Body of pancreas (tissue), 4 donors: ENCODE results near the gene CSRP3. TPM values are rescaled to one million over a fixed set of nuclear protein-coding genes. Genes with fewer than 3 reads are reported as not detected.

Experiments used
- ATAC-seq: fragments of 150-250 bp; one replicate; pipeline ENCODE4 v1.9.1; 2016
- DNase-seq, 4 donors: peaks; one replicate each; pipeline ENCODE4 v3.0.0-alpha.2; 2019
- H3K27ac ChIP-seq, 4 donors: fragments of 200-600 bp; sonication (generic); 1 replicate in 3 of 4; 2 replicates in 1 of 4; pipeline versions ENCODE4 v1.5.1 to v1.6.1; 2016 to 2019; ENCODE audit warnings: mild to moderate bottlenecking in 1 of 4, mixed read lengths in 1 of 4, moderate library complexity in 1 of 4
- H3K27me3 ChIP-seq, 2 donors: fragments of 200-600 bp; sonication (generic); one replicate each; pipeline ENCODE4 v1.6.0; 2016; ENCODE audit warnings: mild to moderate bottlenecking in 1 of 2
- H3K36me3 ChIP-seq, 2 donors: fragments of 200-600 bp; sonication (generic); replicated peaks in 1 of 2; 2 replicates each; pipeline ENCODE4 v1.5.1; 2016; ENCODE audit warnings: low read depth in 2 of 2; ENCODE audit not compliant: insufficient read depth in 1 of 2
- H3K4me1 ChIP-seq: fragments of 200-600 bp; sonication (generic); one replicate; pipeline ENCODE4 v1.6.0; 2016
- H3K4me3 ChIP-seq, 2 donors: fragments of 200-600 bp; sonication (generic); 1 replicate in 1 of 2; 2 replicates in 1 of 2; pipeline ENCODE4 v1.5.1; 2016 to 2019
- H3K9me3 ChIP-seq, 3 donors: fragments of 200-600 bp; sonication (generic); 1 replicate in 2 of 3; 2 replicates in 1 of 3; pipeline ENCODE4 v1.5.1; 2016
- POLR2A ChIP-seq, 3 donors: fragments of 450-650 bp; IDR thresholded peaks; one replicate each; pipeline ENCODE4 v1.6.1; 2016; ENCODE audit warnings: antibody characterized with exemption in 3 of 3, mild to moderate bottlenecking in 2 of 3
- WGBS, 2 donors: methylation state at CpG; one replicate each; pipeline ENCODE4 v1.1.5; 2017; 5-methylcytosine and 5-hydroxymethylcytosine counted together
- intact Hi-C: fragments of 100-400 bp; cut with DNase I; formaldehyde crosslinking; loops from one replicate; pipeline ENCODE4 v1.15.1; 2023
- total RNA-seq, 2 donors: library from RNA; depleted of rRNA; stranded (reverse); fragments of >200 nt; gene quantifications; one replicate each; pipeline ENCODE4 v1.1.0, GENCODE V29; 2016
- TF ChIP-seq, protein P1 (sequence below), 7 experiments: fragments of 450-650 bp in 4 of 7; fragments of 200-600 bp in 3 of 7; sonication (generic) in 3 of 7; IDR thresholded peaks; one replicate each; pipeline ENCODE4 v1.5.1; 2016 to 2019; ENCODE audit warnings: antibody characterized with exemption in 7 of 7

The CSRP3 gene
- total RNA-seq, 2 donors from 2014 or later, result not detected

DNA sequence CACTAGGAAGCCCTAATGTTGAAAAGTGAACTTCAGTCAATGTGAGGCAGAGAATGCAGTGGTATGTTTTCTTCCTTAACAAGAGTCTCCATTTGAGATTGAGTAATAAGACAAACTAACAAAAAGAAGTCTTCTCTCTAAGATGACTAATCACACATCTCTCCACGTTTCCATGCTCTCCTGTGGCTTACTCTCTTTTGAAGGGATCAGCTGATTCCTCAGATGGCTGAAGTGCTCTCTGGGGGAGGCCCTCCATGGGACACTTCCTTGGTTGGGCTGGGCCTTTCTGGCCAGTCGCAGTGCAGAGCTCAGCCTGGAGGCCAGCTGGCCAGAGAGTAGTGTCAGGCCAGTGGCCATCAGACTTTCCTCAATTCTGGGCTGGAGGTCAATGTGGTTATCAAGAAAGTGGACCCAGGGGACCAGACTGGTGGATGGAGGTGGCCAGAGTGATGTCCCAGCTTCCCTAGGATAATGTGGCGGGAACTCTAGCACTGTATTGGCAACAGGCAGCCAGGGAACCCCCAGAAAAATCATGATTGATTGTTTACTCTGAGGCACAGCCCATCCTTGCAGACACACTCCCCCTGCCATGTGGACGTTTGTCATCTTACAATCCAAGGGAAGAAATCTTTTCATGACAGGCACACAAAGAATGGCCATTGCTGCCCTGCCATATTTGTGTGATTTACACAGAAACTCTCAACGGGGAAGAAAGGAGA is 14.5 kb downstream of the CSRP3 start:
- Histone ChIP-seq H3K9me3 (no peaks in the 10 kb centered on the region), H3K36me3 (no peaks in the 10 kb centered on the region), H3K27ac (no peak overlapping the region), H3K27me3 (no peaks in the 10 kb centered on the region), H3K4me1 (peaks cover 12% of the 10 kb centered on the region), H3K4me3 (no peak overlapping the region)
- intact Hi-C loops, result no loop called here
- 55 to 72% methylated on average over 5 of the region's 5 CpGs for WGBS, 2 donors
- DNase-seq, result no peak
- ATAC-seq, result no peak
- TF ChIP-seq, protein P1, sequence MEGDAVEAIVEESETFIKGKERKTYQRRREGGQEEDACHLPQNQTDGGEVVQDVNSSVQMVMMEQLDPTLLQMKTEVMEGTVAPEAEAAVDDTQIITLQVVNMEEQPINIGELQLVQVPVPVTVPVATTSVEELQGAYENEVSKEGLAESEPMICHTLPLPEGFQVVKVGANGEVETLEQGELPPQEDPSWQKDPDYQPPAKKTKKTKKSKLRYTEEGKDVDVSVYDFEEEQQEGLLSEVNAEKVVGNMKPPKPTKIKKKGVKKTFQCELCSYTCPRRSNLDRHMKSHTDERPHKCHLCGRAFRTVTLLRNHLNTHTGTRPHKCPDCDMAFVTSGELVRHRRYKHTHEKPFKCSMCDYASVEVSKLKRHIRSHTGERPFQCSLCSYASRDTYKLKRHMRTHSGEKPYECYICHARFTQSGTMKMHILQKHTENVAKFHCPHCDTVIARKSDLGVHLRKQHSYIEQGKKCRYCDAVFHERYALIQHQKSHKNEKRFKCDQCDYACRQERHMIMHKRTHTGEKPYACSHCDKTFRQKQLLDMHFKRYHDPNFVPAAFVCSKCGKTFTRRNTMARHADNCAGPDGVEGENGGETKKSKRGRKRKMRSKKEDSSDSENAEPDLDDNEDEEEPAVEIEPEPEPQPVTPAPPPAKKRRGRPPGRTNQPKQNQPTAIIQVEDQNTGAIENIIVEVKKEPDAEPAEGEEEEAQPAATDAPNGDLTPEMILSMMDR (IDR thresholded peaks at IDR 0.05), result no peak
- no peak for TF ChIP-seq POLR2A (IDR thresholded peaks at IDR 0.05)

DNA sequence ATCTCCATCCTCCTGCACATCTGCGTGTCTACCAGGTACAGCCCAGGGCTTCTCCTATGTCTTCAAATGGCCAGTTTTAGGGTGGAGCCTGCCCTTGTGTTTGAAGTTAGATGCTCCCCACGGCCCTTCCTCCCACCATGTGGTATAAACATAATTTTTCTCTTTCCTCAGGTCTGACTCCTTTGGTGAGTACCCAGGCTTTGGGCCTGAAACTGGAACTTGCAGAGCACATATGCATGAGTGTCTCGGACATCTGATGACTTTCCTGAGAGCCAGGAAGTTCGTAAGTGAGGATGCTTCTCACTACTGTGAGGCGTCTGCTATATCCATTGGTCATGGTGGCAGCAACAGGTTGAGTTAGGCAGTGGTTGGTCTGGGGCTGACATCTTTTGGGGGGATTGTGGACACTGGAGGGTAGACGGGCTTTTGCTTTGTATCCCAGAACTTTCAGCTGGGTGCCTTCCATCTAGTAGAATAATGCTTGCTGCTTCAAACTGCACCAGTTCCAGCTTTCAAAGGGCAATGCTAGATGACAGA is 16.2 kb downstream of the CSRP3 start:
- TF ChIP-seq POLR2A (IDR thresholded peaks at IDR 0.05), result no peak
- TF ChIP-seq, protein P1 (IDR thresholded peaks at IDR 0.05), result no peak
- H3K27me3 ChIP-seq, result no peaks in the 10 kb centered on the region
- no peak overlapping the region for H3K27ac ChIP-seq
- no peak for ATAC-seq
- H3K9me3 ChIP-seq, result no peaks in the 10 kb centered on the region
- no peaks in the 10 kb centered on the region for H3K36me3 ChIP-seq
- DNase-seq, result no peak
- no peak overlapping the region for H3K4me3 ChIP-seq
- H3K4me1 ChIP-seq, result no peaks in the 10 kb centered on the region
- intact Hi-C loops, result no loop called here
- 62% methylated on average over 6 of the region's 6 CpGs for WGBS, 2 donors

DNA sequence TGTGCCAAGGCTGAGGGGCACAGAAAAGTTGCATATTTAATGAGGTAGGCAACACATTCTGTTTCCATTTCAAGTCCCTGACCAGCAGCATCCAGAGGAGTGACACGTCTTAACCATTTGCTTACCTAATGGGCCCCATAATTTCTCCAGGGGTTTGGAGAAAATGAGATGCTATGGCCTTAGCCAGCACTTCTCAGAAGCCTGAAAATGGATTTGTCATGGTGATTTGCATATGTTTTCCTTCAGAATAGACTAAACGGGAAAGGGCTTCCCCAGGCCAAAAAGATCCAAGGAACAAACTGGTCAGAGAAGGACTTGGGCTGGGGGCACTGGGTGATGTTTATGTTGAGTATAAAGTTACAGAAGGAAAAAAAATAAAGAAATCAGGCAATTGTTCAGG is 16.7 kb downstream of the CSRP3 start:
- Histone ChIP-seq H3K27ac (no peak overlapping the region), H3K36me3 (no peaks in the 10 kb centered on the region), H3K27me3 (no peaks in the 10 kb centered on the region), H3K9me3 (no peaks in the 10 kb centered on the region), H3K4me1 (no peaks in the 10 kb centered on the region), H3K4me3 (no peak overlapping the region)
- DNase-seq (no peak), ATAC-seq (no peak)
- intact Hi-C loops, result no loop called here
- WGBS, 2 donors, result 76 to 81% methylated on average over 2 of the region's 2 CpGs
- TF ChIP-seq, protein P1 (IDR thresholded peaks at IDR 0.05), result no peak
- no peak for TF ChIP-seq POLR2A (IDR thresholded peaks at IDR 0.05)

DNA sequence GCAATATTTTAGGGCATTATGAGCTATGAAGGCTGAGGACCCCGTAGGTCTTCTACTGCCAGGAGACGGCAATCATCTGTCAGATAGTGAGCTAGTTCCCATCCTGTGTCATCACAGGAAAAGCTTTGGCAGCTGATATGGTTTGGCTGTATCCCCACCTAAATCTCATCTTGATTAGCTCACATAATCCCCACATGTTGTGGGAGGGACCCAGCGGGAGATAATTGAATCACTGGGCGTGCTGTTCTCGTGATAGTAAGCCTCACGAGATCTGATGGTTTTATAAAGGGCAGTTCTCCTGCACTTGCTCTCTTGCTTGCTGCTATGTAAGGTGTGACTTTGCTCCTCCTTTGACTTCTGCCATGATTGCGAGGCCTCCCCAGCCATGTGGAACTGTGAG is 18.1 kb downstream of the CSRP3 start:
- H3K4me3 ChIP-seq, result no peak overlapping the region
- intact Hi-C loops, result no loop called here
- no peaks in the 10 kb centered on the region for H3K36me3 ChIP-seq
- no peak for DNase-seq
- H3K9me3 ChIP-seq, result no peaks in the 10 kb centered on the region
- 93 to 94% methylated on average over 7 of the region's 7 CpGs for WGBS, 2 donors
- no peak for ATAC-seq
- H3K4me1 ChIP-seq, result no peaks in the 10 kb centered on the region
- no peak overlapping the region for H3K27ac ChIP-seq
- H3K27me3 ChIP-seq, result no peaks in the 10 kb centered on the region
- TF ChIP-seq POLR2A (IDR thresholded peaks at IDR 0.05), result no peak
- TF ChIP-seq, protein P1 (IDR thresholded peaks at IDR 0.05), result no peak
